Mucosa of stomach (tissue), 1 donor: ENCODE data around the gene UNC93B1.
A peak's percentile ranks its signal among the peaks of the same experiment; 100 is the strongest.

ENCODE experiments used
- H3K27me3 ChIP-seq: one replicate; pipeline ENCODE4 v1.7.0; 2013; ENCODE audit warnings: mild to moderate bottlenecking, low read length; ENCODE audit not compliant: control insufficient read depth, insufficient read depth
- H3K36me3 ChIP-seq: one replicate; pipeline ENCODE4 v1.7.0; 2013; ENCODE audit warnings: low read length; ENCODE audit not compliant: control insufficient read depth, insufficient read depth
- H3K4me1 ChIP-seq: one replicate; pipeline ENCODE4 v1.7.0; 2013; ENCODE audit warnings: mild to moderate bottlenecking, low read length; ENCODE audit not compliant: control insufficient read depth, insufficient read depth
- H3K4me3 ChIP-seq: one replicate; pipeline ENCODE4 v1.7.0; 2013; ENCODE audit warnings: low read length
- H3K9ac ChIP-seq: one replicate; pipeline ENCODE4 v1.7.0; 2013; ENCODE audit warnings: mild to moderate bottlenecking, low read length, moderate library complexity
- H3K9me3 ChIP-seq: one replicate; pipeline ENCODE4 v1.7.0; 2013; ENCODE audit warnings: mild to moderate bottlenecking, low read length, moderate library complexity; ENCODE audit not compliant: control insufficient read depth
- donor health status: Pancreatic carcinoma.

Gene UNC93B1, protein sequence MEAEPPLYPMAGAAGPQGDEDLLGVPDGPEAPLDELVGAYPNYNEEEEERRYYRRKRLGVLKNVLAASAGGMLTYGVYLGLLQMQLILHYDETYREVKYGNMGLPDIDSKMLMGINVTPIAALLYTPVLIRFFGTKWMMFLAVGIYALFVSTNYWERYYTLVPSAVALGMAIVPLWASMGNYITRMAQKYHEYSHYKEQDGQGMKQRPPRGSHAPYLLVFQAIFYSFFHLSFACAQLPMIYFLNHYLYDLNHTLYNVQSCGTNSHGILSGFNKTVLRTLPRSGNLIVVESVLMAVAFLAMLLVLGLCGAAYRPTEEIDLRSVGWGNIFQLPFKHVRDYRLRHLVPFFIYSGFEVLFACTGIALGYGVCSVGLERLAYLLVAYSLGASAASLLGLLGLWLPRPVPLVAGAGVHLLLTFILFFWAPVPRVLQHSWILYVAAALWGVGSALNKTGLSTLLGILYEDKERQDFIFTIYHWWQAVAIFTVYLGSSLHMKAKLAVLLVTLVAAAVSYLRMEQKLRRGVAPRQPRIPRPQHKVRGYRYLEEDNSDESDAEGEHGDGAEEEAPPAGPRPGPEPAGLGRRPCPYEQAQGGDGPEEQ

GRCh38 chr11:68003846-68004550 lies at the start of gene UNC93B1:
UNC93B1 (minus strand) TSS chr11:68004097; CDS start chr11:68004043, 54 bp downstream.
- H3K27me3 ChIP-seq, result no peaks in the 10 kb centered on the region
- H3K9me3 ChIP-seq, result no peaks in the 10 kb centered on the region
- H3K9ac ChIP-seq, result peak within 1 kb of the TSS; percentile 43
- no peak within 1 kb of the TSS for H3K4me3 ChIP-seq
- H3K36me3 ChIP-seq, result no peaks in the 10 kb centered on the region
- H3K4me1 ChIP-seq, result peaks cover 40% of the 10 kb centered on the region

- H3K4me3 ChIP-seq, result no peak overlapping the region
- H3K4me1 ChIP-seq, result no peaks in the 10 kb centered on the region
- no peaks in the 10 kb centered on the region for H3K9me3 ChIP-seq
- peaks cover 10% of the 10 kb centered on the region for H3K36me3 ChIP-seq
- H3K27me3 ChIP-seq, result no peaks in the 10 kb centered on the region
- no peak overlapping the region for H3K9ac ChIP-seq
These were observed 49.2 kb upstream of the UNC93B1 start for GRCh38 chr11:68053117-68053516.

DNA sequence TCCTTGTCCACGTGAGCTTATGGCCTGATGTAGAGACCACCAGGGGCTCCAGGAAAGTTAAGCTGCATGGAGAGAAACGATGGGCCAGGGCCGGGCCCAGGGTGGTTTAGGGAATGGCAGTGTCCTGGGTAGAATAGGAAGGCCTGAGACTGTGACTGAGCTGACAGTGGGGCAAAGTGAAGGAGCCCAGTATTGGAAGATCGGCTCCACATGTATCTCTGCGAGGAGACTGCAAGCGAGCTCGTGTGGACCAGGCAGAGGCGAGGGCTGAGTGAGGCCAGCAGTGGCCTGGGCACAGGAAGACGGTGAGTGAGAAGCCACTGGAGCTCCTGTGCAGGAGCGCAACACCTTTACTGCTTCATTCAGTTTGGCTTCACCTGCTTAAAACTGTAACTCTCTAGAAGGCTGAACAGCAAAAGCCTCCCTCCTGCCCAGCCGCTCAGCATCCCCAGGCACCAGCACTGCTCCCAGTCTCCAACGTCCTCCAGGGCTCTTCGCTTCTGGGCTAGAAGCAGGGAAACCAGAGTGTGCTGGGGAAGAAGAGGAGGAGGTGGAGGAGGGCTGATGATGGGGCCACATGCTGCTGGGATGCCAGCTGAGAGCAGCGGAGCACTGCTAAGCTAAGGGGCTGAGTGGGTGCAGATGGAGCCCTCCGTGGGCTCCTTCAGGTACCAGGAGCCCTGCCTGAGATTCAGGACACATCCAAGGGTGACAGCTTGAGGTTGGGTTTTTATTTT lies 48.4 kb upstream of the UNC93B1 start:
- peaks cover 10% of the 10 kb centered on the region for H3K36me3 ChIP-seq

DNA sequence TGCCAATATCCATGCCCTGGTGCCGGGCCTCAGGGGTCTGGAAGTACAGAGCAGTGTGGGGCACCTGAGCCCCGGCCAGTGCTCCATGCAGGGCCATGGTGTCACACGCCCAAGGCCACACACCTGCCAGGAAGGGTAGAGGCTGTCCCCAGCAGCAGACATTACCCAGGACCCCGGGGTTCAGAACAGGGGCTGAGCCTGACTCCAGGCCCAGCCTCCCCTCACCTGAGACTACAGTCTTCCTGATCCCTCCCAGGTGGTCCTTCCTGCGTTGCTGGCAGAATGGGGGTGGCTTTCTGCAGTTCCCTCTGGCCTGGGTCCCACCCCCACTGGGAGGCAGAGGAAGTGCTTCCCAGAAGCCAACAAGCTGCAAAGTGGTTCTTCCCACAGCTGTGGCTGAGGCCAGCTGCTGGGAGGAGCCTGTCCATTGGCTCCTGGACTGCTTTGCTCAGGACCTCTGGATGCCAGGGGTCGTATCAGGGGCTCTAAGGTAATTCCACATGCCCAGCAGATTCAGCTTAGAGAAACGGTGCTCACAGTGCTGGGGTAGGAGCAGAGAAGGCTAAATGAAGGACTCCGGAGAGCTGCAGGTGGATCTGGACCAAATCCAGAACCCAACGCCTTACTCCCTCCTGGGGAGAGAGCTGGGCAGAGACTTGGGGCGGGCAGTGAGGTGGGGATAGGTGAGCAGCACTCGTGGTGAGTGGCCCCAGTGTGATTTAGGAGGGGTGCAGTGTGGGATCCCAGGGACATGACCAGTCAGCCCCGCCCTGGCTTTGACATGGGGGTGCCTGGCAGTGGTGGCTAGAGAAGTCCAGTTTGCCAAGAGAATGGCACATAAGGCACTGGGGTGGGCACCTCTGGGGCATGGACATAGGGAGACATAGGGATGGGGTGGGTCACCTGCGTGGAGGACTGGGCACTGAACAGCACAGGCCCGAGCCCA lies 47.6 kb upstream of the UNC93B1 start:
- H3K4me3 ChIP-seq, result no peak overlapping the region
- no peaks in the 10 kb centered on the region for H3K9me3 ChIP-seq
- H3K4me1 ChIP-seq, result no peaks in the 10 kb centered on the region
- no peak overlapping the region for H3K9ac ChIP-seq
- no peaks in the 10 kb centered on the region for H3K27me3 ChIP-seq
- peaks cover 10% of the 10 kb centered on the region for H3K36me3 ChIP-seq

More for the DNA sequence above, 48.4 kb upstream of the UNC93B1 start:
- Histone ChIP-seq H3K4me1 (no peaks in the 10 kb centered on the region), H3K9ac (no peak overlapping the region), H3K4me3 (no peak overlapping the region), H3K27me3 (no peaks in the 10 kb centered on the region), H3K9me3 (no peaks in the 10 kb centered on the region)

DNA sequence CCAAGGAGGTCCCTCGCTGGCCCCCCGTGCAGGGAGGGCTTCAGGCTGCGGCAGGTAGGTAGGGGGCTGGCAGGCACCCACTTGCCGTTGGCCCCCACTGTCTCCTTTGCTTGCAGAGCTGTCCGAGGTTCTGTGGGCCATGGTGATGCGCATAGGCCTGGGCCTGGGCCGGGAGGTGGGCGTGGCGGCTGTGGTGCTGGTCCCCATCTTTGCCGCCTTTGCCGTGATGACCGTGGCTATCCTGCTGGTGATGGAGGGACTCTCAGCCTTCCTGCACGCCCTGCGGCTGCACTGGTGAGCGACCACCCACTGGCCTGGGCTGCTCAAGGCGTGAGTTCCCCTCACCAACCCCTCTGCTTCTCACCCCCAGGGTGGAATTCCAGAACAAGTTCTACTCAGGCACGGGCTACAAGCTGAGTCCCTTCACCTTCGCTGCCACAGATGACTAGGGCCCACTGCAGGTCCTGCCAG lies 46.5 kb upstream of the UNC93B1 start:
- H3K27me3 ChIP-seq, result no peaks in the 10 kb centered on the region
- no peak overlapping the region for H3K9ac ChIP-seq
- no peaks in the 10 kb centered on the region for H3K4me1 ChIP-seq
- no peak overlapping the region for H3K4me3 ChIP-seq
- H3K9me3 ChIP-seq, result no peaks in the 10 kb centered on the region
- peaks cover 10% of the 10 kb centered on the region for H3K36me3 ChIP-seq

DNA sequence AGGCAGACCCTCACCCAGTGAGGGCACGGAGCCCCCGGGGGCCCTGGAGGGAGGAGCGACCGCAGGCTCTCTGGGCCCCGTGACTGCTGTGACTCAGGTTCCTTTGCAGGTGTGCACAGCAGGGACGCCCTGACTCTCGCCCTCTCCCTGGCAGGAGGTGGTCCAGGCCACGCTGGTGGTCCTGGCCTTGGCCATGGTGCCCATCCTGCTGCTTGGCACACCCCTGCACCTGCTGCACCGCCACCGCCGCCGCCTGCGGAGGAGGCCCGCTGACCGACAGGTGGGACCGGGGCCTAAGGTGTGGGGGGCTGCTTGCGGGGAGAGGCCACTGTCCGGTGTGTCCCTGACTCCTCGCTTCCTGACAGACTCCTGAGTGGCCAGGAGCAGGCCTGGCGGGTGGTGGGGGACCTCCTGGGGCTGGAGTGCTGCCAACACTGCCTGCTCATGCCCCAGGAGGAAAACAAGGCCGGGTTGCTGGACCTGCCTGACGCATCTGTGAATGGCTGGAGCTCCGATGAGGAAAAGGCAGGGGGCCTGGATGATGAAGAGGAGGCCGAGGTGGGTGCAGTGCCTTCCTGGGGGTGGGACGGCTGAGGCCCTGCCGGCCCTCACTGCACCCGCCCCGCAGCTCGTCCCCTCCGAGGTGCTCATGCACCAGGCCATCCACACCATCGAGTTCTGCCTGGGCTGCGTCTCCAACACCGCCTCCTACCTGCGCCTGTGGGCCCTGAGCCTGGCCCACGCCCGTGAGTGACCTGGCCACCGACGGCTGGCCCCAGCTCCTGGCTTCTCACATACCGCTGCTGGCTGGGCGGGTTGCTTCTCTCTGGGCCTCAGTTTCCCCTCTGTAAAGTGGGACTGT lies 45.8 kb upstream of the UNC93B1 start:
- H3K27me3 ChIP-seq, result no peaks in the 10 kb centered on the region
- H3K9ac ChIP-seq, result no peak overlapping the region
- H3K9me3 ChIP-seq, result no peaks in the 10 kb centered on the region
- H3K4me3 ChIP-seq, result no peak overlapping the region
- H3K4me1 ChIP-seq, result no peaks in the 10 kb centered on the region
- peaks cover 14% of the 10 kb centered on the region for H3K36me3 ChIP-seq

- H3K4me1 ChIP-seq, result no peaks in the 10 kb centered on the region
- no peaks in the 10 kb centered on the region for H3K9me3 ChIP-seq
- H3K36me3 ChIP-seq, result peaks cover 16% of the 10 kb centered on the region
- no peaks in the 10 kb centered on the region for H3K27me3 ChIP-seq
- no peak overlapping the region for H3K4me3 ChIP-seq
- no peak overlapping the region for H3K9ac ChIP-seq
These were observed 45.0 kb upstream of the UNC93B1 start for GRCh38 chr11:68048681-68049508.

- H3K4me1 ChIP-seq, result no peaks in the 10 kb centered on the region
- H3K9ac ChIP-seq, result no peak overlapping the region
- H3K27me3 ChIP-seq, result no peaks in the 10 kb centered on the region
- H3K9me3 ChIP-seq, result no peaks in the 10 kb centered on the region
- peaks cover 16% of the 10 kb centered on the region for H3K36me3 ChIP-seq
- H3K4me3 ChIP-seq, result no peak overlapping the region
These were observed 43.8 kb upstream of the UNC93B1 start for GRCh38 chr11:68047437-68048290.

DNA sequence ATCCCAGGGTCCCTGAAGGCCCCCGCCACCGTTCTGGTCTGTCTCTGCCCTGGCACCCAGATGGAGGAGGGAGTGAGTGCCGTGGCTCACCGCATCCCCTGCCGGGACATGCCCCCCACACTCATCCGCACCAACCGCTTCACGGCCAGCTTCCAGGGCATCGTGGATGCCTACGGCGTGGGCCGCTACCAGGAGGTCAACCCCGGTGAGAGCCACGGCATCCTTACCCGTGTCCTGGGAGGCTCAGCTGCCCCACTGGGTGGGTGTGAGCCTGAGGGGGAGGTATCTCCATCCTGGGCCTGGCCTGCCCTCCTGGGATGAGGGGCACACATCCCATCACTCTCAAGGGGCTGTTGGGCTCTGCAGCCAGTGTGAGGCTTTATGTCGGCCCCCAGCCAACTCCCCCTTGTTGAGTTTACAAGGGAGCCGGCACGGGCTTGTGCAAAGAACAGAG lies 41.0 kb upstream of the UNC93B1 start:
- Histone ChIP-seq H3K9ac (no peak overlapping the region), H3K27me3 (no peaks in the 10 kb centered on the region), H3K36me3 (peaks cover 11% of the 10 kb centered on the region), H3K4me3 (no peak overlapping the region), H3K4me1 (peaks cover 10% of the 10 kb centered on the region), H3K9me3 (no peaks in the 10 kb centered on the region)
